AG09319 (cell line): ENCODE data around the gene HAT1.

Source experiments
- DNase-seq: peaks from one replicate; pipeline ENCODE4 v3.0.0-alpha.2; 2010; ENCODE audit warnings: low read depth; ENCODE audit errors: extremely low read depth
- CTCF ChIP-seq: IDR thresholded peaks from 2 replicates; pipeline ENCODE4 v1.5.1; 2011; ENCODE audit warnings: low read depth, mild to moderate bottlenecking, inconsistent platforms, low read length, moderate library complexity

HAT1 gene

GRCh38 chr2:171963198-171963597 is 40.9 kb downstream of the HAT1 start:
- DNase-seq, result no peak
- TF ChIP-seq CTCF, result no peak

- no peak for DNase-seq
- no peak for TF ChIP-seq CTCF
These were observed 42.0 kb downstream of the HAT1 start for GRCh38 chr2:171964308-171964707.

GRCh38 chr2:171965238-171965637 is 43.0 kb downstream of the HAT1 start:
- no peak for DNase-seq
- no peak for TF ChIP-seq CTCF

- no peak for TF ChIP-seq CTCF
- DNase-seq, result no peak
These were observed 43.4 kb downstream of the HAT1 start for GRCh38 chr2:171965661-171966060.

GRCh38 chr2:171966235-171966634 is 44.0 kb downstream of the HAT1 start:
- no peak for TF ChIP-seq CTCF
- DNase-seq, result no peak

- no peak for TF ChIP-seq CTCF
- no peak for DNase-seq
These were observed 44.4 kb downstream of the HAT1 start for GRCh38 chr2:171966688-171967087.

- DNase-seq, result no peak
- no peak for TF ChIP-seq CTCF
These were observed 46.2 kb downstream of the HAT1 start for GRCh38 chr2:171968509-171968908.
